WTC11 (cell line): ENCODE measurements around the gene MEGF6. TPM values are rescaled to one million over a fixed set of nuclear protein-coding genes. Genes with fewer than 3 reads are reported as not detected.

Source experiments
- ATAC-seq: fragments of 200-7000 bp; cut with Tn5 transposase; 2 replicates; pipeline ENCODE4 v1.10.0; 2021; ENCODE audit warnings: mild to moderate bottlenecking, moderate library complexity
- CTCF ChIA-PET: fragments of 300-600 bp; sonication (Branson Sonifier 250); formaldehyde crosslinking; loops from one replicate; lab custom pipeline; 2021; ENCODE audit warnings: antibody characterized with exemption; lab: Charles Lee
- POLR2A ChIA-PET: fragments of 350-600 bp; sonication (Branson Sonifier 250); formaldehyde crosslinking; loops from one replicate; lab custom pipeline; 2021; ENCODE audit warnings: antibody characterized with exemption; lab: Charles Lee
- DNase-seq: peaks from one replicate; pipeline ENCODE4 v3.0.0; 2021; ENCODE audit warnings: low spot score
- H3K27ac Mint-ChIP-seq: 2 replicates; pipeline ENCODE4 v1.8.0; 2021; ENCODE audit warnings: mixed read lengths
- H3K27me3 Mint-ChIP-seq: 2 replicates; pipeline ENCODE4 v1.8.0; 2021; ENCODE audit warnings: low read depth, mild to moderate bottlenecking, moderate library complexity, mixed read lengths
- H3K36me3 Mint-ChIP-seq: 2 replicates; pipeline ENCODE4 v1.8.0; 2021; ENCODE audit warnings: mixed read lengths
- H3K4me1 Mint-ChIP-seq: 2 replicates; pipeline ENCODE4 v1.8.0; 2022; ENCODE audit warnings: mixed read lengths
- H3K4me3 Mint-ChIP-seq: 2 replicates; pipeline ENCODE4 v1.8.0; 2021; ENCODE audit warnings: mild to moderate bottlenecking, moderate library complexity, mixed read lengths
- H3K9me3 Mint-ChIP-seq: 2 replicates; pipeline ENCODE4 v1.8.0; 2021; ENCODE audit warnings: mixed read lengths
- ATF1 ChIP-seq: sonication (generic); formaldehyde crosslinking; IDR thresholded peaks from 2 replicates; pipeline ENCODE4 v1.8.1; 2023; ENCODE audit warnings: mild to moderate bottlenecking, moderate library complexity, missing genetic modification reagents
- ELF4 ChIP-seq: sonication (generic); formaldehyde crosslinking; IDR thresholded peaks from 2 replicates; pipeline ENCODE4 v1.8.1; 2022; ENCODE audit warnings: low read depth, mild to moderate bottlenecking, moderate library complexity, missing genetic modification reagents
- ESRRA ChIP-seq: sonication (generic); formaldehyde crosslinking; IDR thresholded peaks from 2 replicates; pipeline ENCODE4 v1.8.1; 2022; ENCODE audit warnings: mild to moderate bottlenecking, missing genetic modification reagents, borderline replicate concordance
- GTF2I ChIP-seq: fragments of 250-450 bp; sonication (Bioruptor Pico); conservative IDR thresholded peaks from 2 replicates; pipeline ENCODE4 v1.4.0; 2021; ENCODE audit warnings: mild to moderate bottlenecking
- MXD4 ChIP-seq: fragments of 250-450 bp; sonication (Bioruptor Pico); IDR thresholded peaks from 2 replicates; pipeline ENCODE4 v1.8.0; 2021; ENCODE audit warnings: mild to moderate bottlenecking, moderate library complexity, borderline replicate concordance
- NFE2L1 ChIP-seq: sonication (generic); formaldehyde crosslinking; IDR thresholded peaks from 2 replicates; pipeline ENCODE4 v1.8.1; 2023; ENCODE audit warnings: missing genetic modification reagents
- NR3C1 ChIP-seq: sonication (generic); formaldehyde crosslinking; conservative IDR thresholded peaks from 2 replicates; pipeline ENCODE4 v1.8.1; 2023; ENCODE audit warnings: low read depth, mild to moderate bottlenecking, missing genetic modification reagents
- OVOL2 ChIP-seq: fragments of 250-450 bp; sonication (Bioruptor Pico); IDR thresholded peaks from 2 replicates; pipeline ENCODE4 v1.9.0; 2021; ENCODE audit warnings: mild to moderate bottlenecking, borderline replicate concordance
- RELA ChIP-seq: sonication (generic); formaldehyde crosslinking; IDR thresholded peaks from 2 replicates; pipeline ENCODE4 v1.8.1; 2022; ENCODE audit warnings: missing genetic modification reagents, mild to moderate bottlenecking, borderline replicate concordance
- TCF7 ChIP-seq: sonication (generic); formaldehyde crosslinking; IDR thresholded peaks from 2 replicates; pipeline ENCODE4 v1.8.0; 2022; ENCODE audit warnings: mild to moderate bottlenecking, low read depth, missing genetic modification reagents, moderate library complexity
- TEAD4 ChIP-seq: sonication (generic); formaldehyde crosslinking; IDR thresholded peaks from 2 replicates; pipeline ENCODE4 v1.8.0; 2022; ENCODE audit warnings: mild to moderate bottlenecking, missing genetic modification reagents
- ZNF121 ChIP-seq: sonication (generic); formaldehyde crosslinking; IDR thresholded peaks from 2 replicates; pipeline ENCODE4 v1.8.0; 2023; ENCODE audit warnings: missing genetic modification reagents
- ZNF138 ChIP-seq: sonication (generic); formaldehyde crosslinking; conservative IDR thresholded peaks from 2 replicates; pipeline ENCODE4 v1.8.1; 2022; ENCODE audit warnings: mild to moderate bottlenecking, moderate library complexity, missing genetic modification reagents
- ZNF219 ChIP-seq: sonication (generic); formaldehyde crosslinking; IDR thresholded peaks from 2 replicates; pipeline ENCODE4 v1.8.0; 2023; ENCODE audit warnings: missing genetic modification reagents, mild to moderate bottlenecking, borderline replicate concordance
- ZNF263 ChIP-seq: sonication (generic); formaldehyde crosslinking; IDR thresholded peaks from 2 replicates; pipeline ENCODE4 v1.8.1; 2022; ENCODE audit warnings: low read depth, mild to moderate bottlenecking, moderate library complexity, missing genetic modification reagents
- total RNA-seq: library from RNA; stranded (reverse); gene quantifications from 3 replicates; pipeline ENCODE4 v1.2.3, GENCODE V29; 2021
- TF ChIP-seq, protein P1 (sequence below): sonication (generic); formaldehyde crosslinking; IDR thresholded peaks from 2 replicates; pipeline ENCODE4 v1.8.1; 2022; ENCODE audit warnings: missing genetic modification reagents, borderline replicate concordance
- TF ChIP-seq, protein P2 (sequence below): sonication (generic); formaldehyde crosslinking; IDR thresholded peaks from 2 replicates; pipeline ENCODE4 v1.8.0; 2022; ENCODE audit warnings: mild to moderate bottlenecking, missing genetic modification reagents
- TF ChIP-seq, protein P3 (sequence below): sonication (generic); formaldehyde crosslinking; IDR thresholded peaks from 2 replicates; pipeline ENCODE4 v1.8.0; 2023; ENCODE audit warnings: mild to moderate bottlenecking, missing genetic modification reagents
- TF ChIP-seq, protein P4 (sequence below): sonication (generic); formaldehyde crosslinking; IDR thresholded peaks from 2 replicates; pipeline ENCODE4 v1.8.1; 2022; ENCODE audit warnings: low read depth, missing genetic modification reagents, borderline replicate concordance

The MEGF6 gene
- total RNA-seq, 1 experiment from 2014 or later, result 24.9 TPM

DNA sequence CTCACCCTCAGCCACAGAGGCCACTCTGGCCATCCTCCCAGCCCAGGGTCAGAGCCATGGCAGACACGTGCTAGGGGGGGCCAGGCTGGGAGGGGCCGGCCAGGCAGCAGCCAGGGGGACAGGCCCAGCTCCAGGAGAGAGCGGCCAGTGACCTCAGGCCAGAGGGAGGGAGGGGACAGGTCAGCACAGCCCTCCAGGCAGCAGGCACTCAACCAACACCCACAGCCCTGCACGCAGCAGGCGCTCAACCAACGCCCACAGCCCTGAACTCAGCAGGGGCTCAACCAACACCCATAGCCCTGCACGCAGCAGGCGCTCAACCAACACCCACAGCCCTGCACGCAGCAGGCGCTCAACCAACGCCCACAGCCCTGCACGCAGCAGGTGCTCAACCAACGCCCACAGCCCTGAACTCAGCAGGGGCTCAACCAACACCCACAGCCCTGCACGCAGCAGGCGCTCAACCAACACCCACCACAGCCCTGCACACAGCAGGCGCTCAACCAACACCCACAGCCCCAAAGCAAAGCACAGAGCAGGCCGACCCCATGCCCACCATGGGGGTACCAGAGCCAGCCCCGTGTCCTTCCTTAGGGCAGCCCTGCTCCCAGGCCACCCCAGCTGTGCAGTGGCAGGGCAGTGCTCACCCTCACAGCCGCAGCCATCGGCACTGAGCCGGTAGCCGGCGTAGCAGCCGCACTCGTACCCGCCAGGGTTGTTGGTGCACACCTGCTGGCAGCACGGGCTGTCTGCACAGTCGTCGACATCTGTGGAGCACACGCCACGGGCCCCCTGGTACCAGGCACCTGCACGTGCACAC is 101.0 kb downstream of the MEGF6 start (continued):
- no peak for TF ChIP-seq OVOL2
- TF ChIP-seq RELA (CRISPR knock-in tag), result no peak
- TF ChIP-seq, protein P1, sequence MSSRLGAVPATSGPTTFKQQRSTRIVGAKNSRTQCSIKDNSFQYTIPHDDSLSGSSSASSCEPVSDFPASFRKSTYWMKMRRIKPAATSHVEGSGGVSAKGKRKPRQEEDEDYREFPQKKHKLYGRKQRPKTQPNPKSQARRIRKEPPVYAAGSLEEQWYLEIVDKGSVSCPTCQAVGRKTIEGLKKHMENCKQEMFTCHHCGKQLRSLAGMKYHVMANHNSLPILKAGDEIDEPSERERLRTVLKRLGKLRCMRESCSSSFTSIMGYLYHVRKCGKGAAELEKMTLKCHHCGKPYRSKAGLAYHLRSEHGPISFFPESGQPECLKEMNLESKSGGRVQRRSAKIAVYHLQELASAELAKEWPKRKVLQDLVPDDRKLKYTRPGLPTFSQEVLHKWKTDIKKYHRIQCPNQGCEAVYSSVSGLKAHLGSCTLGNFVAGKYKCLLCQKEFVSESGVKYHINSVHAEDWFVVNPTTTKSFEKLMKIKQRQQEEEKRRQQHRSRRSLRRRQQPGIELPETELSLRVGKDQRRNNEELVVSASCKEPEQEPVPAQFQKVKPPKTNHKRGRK, result no peak

DNA sequence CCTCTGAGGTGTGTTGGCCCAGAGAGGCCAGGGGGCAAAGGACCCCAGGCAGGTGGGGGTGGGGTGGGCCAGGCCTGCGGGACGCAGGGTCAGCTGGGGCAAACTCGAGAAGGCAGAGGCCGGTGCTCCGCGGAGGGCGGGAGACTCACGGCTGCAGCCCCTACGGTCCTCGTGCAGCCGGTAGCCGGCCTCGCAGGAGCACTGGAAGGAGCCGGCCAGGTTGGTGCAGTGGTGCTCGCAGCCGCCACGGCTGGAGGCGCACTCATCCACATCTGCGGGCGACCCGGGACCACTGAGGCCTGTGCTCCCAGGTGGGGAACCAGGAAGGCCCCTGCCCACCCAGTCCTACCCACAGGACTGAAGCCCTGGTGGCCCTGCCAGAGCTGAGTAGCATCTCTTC is 101.6 kb downstream of the MEGF6 start:
- no peaks in the 10 kb centered on the region for H3K4me1 Mint-ChIP-seq
- H3K36me3 Mint-ChIP-seq, result peaks cover 3% of the 10 kb centered on the region; the same call in 1 of the 2 replicates
- H3K9me3 Mint-ChIP-seq, result no peaks in the 10 kb centered on the region
- TF ChIP-seq, protein P2, sequence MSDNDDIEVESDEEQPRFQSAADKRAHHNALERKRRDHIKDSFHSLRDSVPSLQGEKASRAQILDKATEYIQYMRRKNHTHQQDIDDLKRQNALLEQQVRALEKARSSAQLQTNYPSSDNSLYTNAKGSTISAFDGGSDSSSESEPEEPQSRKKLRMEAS, result no peak
- TF ChIP-seq TEAD4 (CRISPR knock-in tag), result no peak
- no peak overlapping the region for H3K27ac Mint-ChIP-seq
- ChIA-PET POLR2A (no interaction called here), CTCF (interaction anchor here (1.3 to 5.4 kb wide), 3 partner anchors 19 to 109 kb away, joined by 3 to 34 read pairs (median 4); no protein-coding TSS in a partner anchor)
- no peak overlapping the region for H3K4me3 Mint-ChIP-seq
- no peaks in the 10 kb centered on the region for H3K27me3 Mint-ChIP-seq
- no peak for DNase-seq
- no peak for ATAC-seq

DNA sequence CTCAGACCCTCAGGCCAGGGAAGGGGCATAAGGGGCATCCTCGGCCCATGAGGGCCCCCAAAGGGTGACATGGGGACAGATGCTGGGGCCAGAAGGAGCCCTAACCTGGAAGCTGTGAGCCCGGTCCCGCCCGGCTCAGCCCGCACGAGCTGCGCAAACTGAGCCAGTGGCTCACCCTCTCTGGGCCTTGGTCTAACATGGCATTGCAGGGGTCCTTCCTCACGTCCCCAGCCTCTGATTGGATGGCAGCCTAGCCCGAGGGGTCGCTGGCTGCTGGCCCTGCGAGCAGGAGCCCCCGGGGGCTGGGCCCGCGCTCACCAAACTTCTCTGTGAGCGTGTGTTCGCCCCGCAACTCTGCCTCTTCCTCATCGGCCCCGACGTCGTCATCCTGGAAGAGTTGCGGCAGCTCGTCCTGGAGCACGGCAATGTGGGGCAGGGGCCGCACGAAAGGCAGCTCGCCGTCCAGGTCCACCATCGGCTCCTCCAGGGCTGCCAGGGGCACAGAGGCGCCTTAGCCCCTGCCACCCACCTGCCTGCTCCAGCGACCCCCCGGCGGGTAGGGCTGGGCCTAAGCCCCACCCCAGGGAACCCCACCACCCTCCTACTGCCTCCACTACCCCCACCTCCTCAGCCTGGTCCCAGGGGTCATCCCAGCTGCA is 102.4 kb downstream of the MEGF6 start:
- Mint-ChIP-seq H3K4me1 (no peaks in the 10 kb centered on the region), H3K27me3 (no peaks in the 10 kb centered on the region), H3K4me3 (no peak overlapping the region), H3K27ac (no peak overlapping the region), H3K36me3 (peaks cover 3% of the 10 kb centered on the region; the same call in 1 of the 2 replicates), H3K9me3 (no peaks in the 10 kb centered on the region)
- POLR2A ChIA-PET, result no interaction called here
- CTCF ChIA-PET, result interaction anchor here (1.1 to 5.4 kb wide), 4 partner anchors 10 to 110 kb away, joined by 3 to 34 read pairs (median 4); no protein-coding TSS in a partner anchor
- no peak for ATAC-seq
- no peak for DNase-seq
- TF ChIP-seq NFE2L1 (CRISPR knock-in tag) (no peak), ELF4 (no peak), GTF2I (CRISPR knock-in tag) (no peak), ATF1 (no peak), ESRRA (CRISPR knock-in tag) (no peak), NR3C1 (CRISPR knock-in tag) (no peak), TCF7 (CRISPR knock-in tag) (no peak), ZNF138 (no peak), ZNF121 (CRISPR knock-in tag) (no peak), ZNF219 (CRISPR knock-in tag) (no peak), ZNF263 (no peak), MXD4 (CRISPR knock-in tag) (no peak)
- TF ChIP-seq, protein P3, sequence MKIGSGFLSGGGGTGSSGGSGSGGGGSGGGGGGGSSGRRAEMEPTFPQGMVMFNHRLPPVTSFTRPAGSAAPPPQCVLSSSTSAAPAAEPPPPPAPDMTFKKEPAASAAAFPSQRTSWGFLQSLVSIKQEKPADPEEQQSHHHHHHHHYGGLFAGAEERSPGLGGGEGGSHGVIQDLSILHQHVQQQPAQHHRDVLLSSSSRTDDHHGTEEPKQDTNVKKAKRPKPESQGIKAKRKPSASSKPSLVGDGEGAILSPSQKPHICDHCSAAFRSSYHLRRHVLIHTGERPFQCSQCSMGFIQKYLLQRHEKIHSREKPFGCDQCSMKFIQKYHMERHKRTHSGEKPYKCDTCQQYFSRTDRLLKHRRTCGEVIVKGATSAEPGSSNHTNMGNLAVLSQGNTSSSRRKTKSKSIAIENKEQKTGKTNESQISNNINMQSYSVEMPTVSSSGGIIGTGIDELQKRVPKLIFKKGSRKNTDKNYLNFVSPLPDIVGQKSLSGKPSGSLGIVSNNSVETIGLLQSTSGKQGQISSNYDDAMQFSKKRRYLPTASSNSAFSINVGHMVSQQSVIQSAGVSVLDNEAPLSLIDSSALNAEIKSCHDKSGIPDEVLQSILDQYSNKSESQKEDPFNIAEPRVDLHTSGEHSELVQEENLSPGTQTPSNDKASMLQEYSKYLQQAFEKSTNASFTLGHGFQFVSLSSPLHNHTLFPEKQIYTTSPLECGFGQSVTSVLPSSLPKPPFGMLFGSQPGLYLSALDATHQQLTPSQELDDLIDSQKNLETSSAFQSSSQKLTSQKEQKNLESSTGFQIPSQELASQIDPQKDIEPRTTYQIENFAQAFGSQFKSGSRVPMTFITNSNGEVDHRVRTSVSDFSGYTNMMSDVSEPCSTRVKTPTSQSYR, result no peak
- TF ChIP-seq, protein P4, sequence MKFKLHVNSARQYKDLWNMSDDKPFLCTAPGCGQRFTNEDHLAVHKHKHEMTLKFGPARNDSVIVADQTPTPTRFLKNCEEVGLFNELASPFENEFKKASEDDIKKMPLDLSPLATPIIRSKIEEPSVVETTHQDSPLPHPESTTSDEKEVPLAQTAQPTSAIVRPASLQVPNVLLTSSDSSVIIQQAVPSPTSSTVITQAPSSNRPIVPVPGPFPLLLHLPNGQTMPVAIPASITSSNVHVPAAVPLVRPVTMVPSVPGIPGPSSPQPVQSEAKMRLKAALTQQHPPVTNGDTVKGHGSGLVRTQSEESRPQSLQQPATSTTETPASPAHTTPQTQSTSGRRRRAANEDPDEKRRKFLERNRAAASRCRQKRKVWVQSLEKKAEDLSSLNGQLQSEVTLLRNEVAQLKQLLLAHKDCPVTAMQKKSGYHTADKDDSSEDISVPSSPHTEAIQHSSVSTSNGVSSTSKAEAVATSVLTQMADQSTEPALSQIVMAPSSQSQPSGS (CRISPR knock-in tag), result no peak
